Neuronal stem cell (in vitro differentiated cells): ENCODE results near the gene FHIT.

ENCODE experiments used
- DNase-seq: peaks from one replicate; pipeline ENCODE4 v3.0.0-alpha.2; 2013; ENCODE audit warnings: low spot score
- H2AFZ ChIP-seq: one replicate; pipeline ENCODE4 v1.6.1; 2013; ENCODE audit warnings: mild to moderate bottlenecking, low read length, inconsistent platforms
- H2AK5ac ChIP-seq: 2 replicates; pipeline ENCODE4 v1.6.1; 2013; ENCODE audit warnings: low read depth, mild to moderate bottlenecking, inconsistent platforms, low read length, moderate library complexity, mixed read lengths
- H2BK120ac ChIP-seq: 2 replicates; pipeline ENCODE4 v1.6.1; 2013; ENCODE audit warnings: low read depth, mild to moderate bottlenecking, inconsistent platforms, low read length, moderate library complexity, mixed read lengths
- H2BK12ac ChIP-seq: one replicate; pipeline ENCODE4 v1.6.1; 2013; ENCODE audit warnings: low read length, inconsistent platforms
- H2BK15ac ChIP-seq: 2 replicates; pipeline ENCODE4 v1.6.1; 2013; ENCODE audit warnings: mild to moderate bottlenecking, low read length, inconsistent platforms, mixed read lengths
- H2BK5ac ChIP-seq: one replicate; pipeline ENCODE4 v1.6.1; 2013; ENCODE audit warnings: inconsistent platforms, mild to moderate bottlenecking, low read length, moderate library complexity
- H3K14ac ChIP-seq: one replicate; pipeline ENCODE4 v1.6.1; 2013; ENCODE audit warnings: low read length, inconsistent platforms
- H3K18ac ChIP-seq: 2 replicates; pipeline ENCODE4 v1.6.1; 2013; ENCODE audit warnings: low read length, inconsistent platforms
- H3K23ac ChIP-seq: 2 replicates; pipeline ENCODE4 v1.6.1; 2013; ENCODE audit warnings: low read depth, mild to moderate bottlenecking, mixed read lengths, low read length, inconsistent platforms; ENCODE audit not compliant: poor library complexity
- H3K27ac ChIP-seq: replicated peaks from 3 replicates; pipeline ENCODE4 v1.5.1; 2013; ENCODE audit warnings: low read length, inconsistent platforms
- H3K27me3 ChIP-seq, 3 experiments: 2 replicates each; pipeline ENCODE4 v1.6.1; 2013; ENCODE audit warnings: low read length in 3 of 3, mild to moderate bottlenecking in 2 of 3, inconsistent platforms in 1 of 3, low read depth in 1 of 3, mixed read lengths in 1 of 3, moderate library complexity in 1 of 3; ENCODE audit not compliant: control insufficient read depth in 3 of 3, insufficient read depth in 3 of 3
- H3K36me3 ChIP-seq, 2 donors: replicated peaks in 1 of 2; 2 replicates each; pipeline ENCODE4 v1.6.1; 2013; ENCODE audit warnings: low read length in 2 of 2; ENCODE audit not compliant: control insufficient read depth in 2 of 2, insufficient read depth in 2 of 2
- H3K4ac ChIP-seq: 2 replicates; pipeline ENCODE4 v1.6.1; 2013; ENCODE audit warnings: inconsistent platforms, mild to moderate bottlenecking, low read length, moderate library complexity
- H3K4me1 ChIP-seq, 2 donors: 1 replicate in 1 of 2; 2 replicates in 1 of 2; pipeline ENCODE4 v1.6.1; 2013; ENCODE audit warnings: low read length in 2 of 2, low read depth in 1 of 2; ENCODE audit not compliant: control insufficient read depth in 2 of 2, insufficient read depth in 1 of 2
- H3K4me2 ChIP-seq: one replicate; pipeline ENCODE4 v1.6.1; 2013; ENCODE audit warnings: mild to moderate bottlenecking, low read length, inconsistent platforms; ENCODE audit not compliant: insufficient read depth, poor library complexity, severe bottlenecking
- H3K4me3 ChIP-seq, 2 donors: 2 replicates each; pipeline ENCODE4 v1.5.1; 2013; ENCODE audit warnings: low read length in 2 of 2, mild to moderate bottlenecking in 2 of 2, inconsistent platforms in 1 of 2, moderate library complexity in 1 of 2
- H3K79me1 ChIP-seq: one replicate; pipeline ENCODE4 v1.6.1; 2013; ENCODE audit warnings: low read depth, mild to moderate bottlenecking, inconsistent platforms, low read length, moderate library complexity
- H3K9ac ChIP-seq: one replicate; pipeline ENCODE4 v1.6.1; 2013; ENCODE audit warnings: mild to moderate bottlenecking, low read depth, low read length, inconsistent platforms; ENCODE audit not compliant: poor library complexity
- H3K9me3 ChIP-seq, 2 donors: replicated peaks in 1 of 2; 2 replicates each; pipeline versions ENCODE3 to v1.6.1; 2013; ENCODE audit warnings: low read length in 2 of 2, mild to moderate bottlenecking in 2 of 2, inconsistent platforms in 1 of 2, low read depth in 1 of 2, mixed read lengths in 1 of 2, moderate library complexity in 1 of 2; ENCODE audit not compliant: control insufficient read depth in 2 of 2, insufficient read depth in 1 of 2
- H4K8ac ChIP-seq: one replicate; pipeline ENCODE4 v1.6.1; 2013; ENCODE audit warnings: low read depth, mild to moderate bottlenecking, inconsistent platforms, low read length, moderate library complexity
- H4K91ac ChIP-seq: one replicate; pipeline ENCODE4 v1.6.1; 2013; ENCODE audit warnings: low read length, low read depth, mild to moderate bottlenecking, inconsistent platforms; ENCODE audit not compliant: poor library complexity
- WGBS, 2 donors: extraction: QIAGEN DNeasy Blood & Tissue Kit; methylation state at CpG; one replicate each; pipeline ENCODE4 v1.1.7; 2013; ENCODE audit warnings: missing lambda C conversion rate in 2 of 2, mixed read lengths in 1 of 2; ENCODE audit not compliant: insufficient read length in 2 of 2, insufficient replicate concordance in 1 of 2; ENCODE audit errors: extremely low coverage in 2 of 2; 5-methylcytosine and 5-hydroxymethylcytosine counted together

FHIT gene

DNA sequence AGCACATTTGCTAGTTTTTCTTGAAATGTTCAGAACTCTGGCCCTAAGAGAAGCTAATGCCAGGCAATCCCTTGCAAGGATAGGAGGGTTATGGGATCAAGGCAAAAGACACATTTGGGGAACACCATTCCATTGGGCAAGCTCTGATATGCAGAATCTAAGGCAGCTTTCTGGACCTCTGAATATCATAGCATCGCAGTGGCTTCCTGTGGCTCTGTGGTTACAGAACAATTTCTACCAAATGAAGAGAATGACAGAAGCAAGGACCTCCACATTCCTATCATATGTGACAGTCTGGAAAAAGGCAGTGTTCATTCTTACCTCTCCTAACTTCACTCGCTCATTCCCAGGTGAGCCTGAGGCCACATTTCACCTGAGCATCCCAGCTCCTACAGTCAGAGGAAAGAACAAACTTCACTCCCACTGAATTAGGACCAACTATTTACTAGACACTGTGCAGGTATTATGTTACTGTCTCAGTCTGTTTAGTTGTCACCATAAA is 1365.3 kb downstream of the FHIT start:
- H3K18ac ChIP-seq: no peak overlapping the region
- H3K9ac ChIP-seq: no peak overlapping the region
- no peak overlapping the region for H2BK15ac ChIP-seq
- H2BK5ac ChIP-seq: no peak overlapping the region
- no peak overlapping the region for H2AK5ac ChIP-seq
- H4K8ac ChIP-seq: no peak overlapping the region
- no peaks in the 10 kb centered on the region for H3K4me1 ChIP-seq
- H3K23ac ChIP-seq: no peak overlapping the region
- no peaks in the 10 kb centered on the region for H3K36me3 ChIP-seq
- H3K4ac ChIP-seq: no peak overlapping the region
- no peak for DNase-seq
- no peak overlapping the region for H2AFZ ChIP-seq
- H2BK120ac ChIP-seq: no peak overlapping the region
- H2BK12ac ChIP-seq: no peak overlapping the region
- peaks cover 0 to 3% (median 0%) of the 10 kb centered on the region in 3 experiments for H3K27me3 ChIP-seq
- no peak overlapping the region for H3K4me3 ChIP-seq
- no peaks in the 10 kb centered on the region for H3K9me3 ChIP-seq
- no peaks in the 10 kb centered on the region for H3K79me1 ChIP-seq
- H3K27ac ChIP-seq: no peak overlapping the region
- WGBS, 2 donors: no CpG with 5 or more reads among the region's 2 CpGs
- no peak overlapping the region for H4K91ac ChIP-seq
- H3K4me2 ChIP-seq: no peak overlapping the region
- no peak overlapping the region for H3K14ac ChIP-seq

- no peak overlapping the region for H2BK15ac ChIP-seq
- H2AK5ac ChIP-seq: no peak overlapping the region
- no peak overlapping the region for H2AFZ ChIP-seq
- H3K27me3 ChIP-seq: peaks cover 0 to 3% (median 0%) of the 10 kb centered on the region in 3 experiments
- no peak overlapping the region for H4K8ac ChIP-seq
- H3K36me3 ChIP-seq: no peaks in the 10 kb centered on the region
- no peak overlapping the region for H4K91ac ChIP-seq
- H3K79me1 ChIP-seq: no peaks in the 10 kb centered on the region
- no peak overlapping the region for H3K4me2 ChIP-seq
- H3K18ac ChIP-seq: no peak overlapping the region
- H3K4ac ChIP-seq: no peak overlapping the region
- no peak overlapping the region for H3K4me3 ChIP-seq
- H2BK120ac ChIP-seq: no peak overlapping the region
- no peak overlapping the region for H3K14ac ChIP-seq
- no peaks in the 10 kb centered on the region for H3K9me3 ChIP-seq
- no peak for DNase-seq
- no CpG with 5 or more reads among the region's 4 CpGs for WGBS, 2 donors
- H3K23ac ChIP-seq: no peak overlapping the region
- no peak overlapping the region for H3K9ac ChIP-seq
- H2BK5ac ChIP-seq: no peak overlapping the region
- H3K4me1 ChIP-seq: no peaks in the 10 kb centered on the region
- H3K27ac ChIP-seq: no peak overlapping the region
- H2BK12ac ChIP-seq: no peak overlapping the region
These were observed 1366.2 kb downstream of the FHIT start for GRCh38 chr3:59885101-59885500.

GRCh38 chr3:59884409-59884808 is 1366.8 kb downstream of the FHIT start:
- no peak overlapping the region for H3K14ac ChIP-seq
- no peaks in the 10 kb centered on the region for H3K4me1 ChIP-seq
- peaks cover 0 to 3% (median 0%) of the 10 kb centered on the region in 3 experiments for H3K27me3 ChIP-seq
- no peak overlapping the region for H4K91ac ChIP-seq
- no peak overlapping the region for H3K4ac ChIP-seq
- H2BK120ac ChIP-seq: no peak overlapping the region
- H2BK15ac ChIP-seq: no peak overlapping the region
- no peaks in the 10 kb centered on the region for H3K9me3 ChIP-seq
- no peak overlapping the region for H2AFZ ChIP-seq
- H3K4me3 ChIP-seq: no peak overlapping the region
- H2AK5ac ChIP-seq: no peak overlapping the region
- no peak for DNase-seq
- no peaks in the 10 kb centered on the region for H3K79me1 ChIP-seq
- no peak overlapping the region for H2BK5ac ChIP-seq
- H4K8ac ChIP-seq: no peak overlapping the region
- no peak overlapping the region for H3K9ac ChIP-seq
- H2BK12ac ChIP-seq: no peak overlapping the region
- H3K4me2 ChIP-seq: no peak overlapping the region
- no CpG with 5 or more reads among the region's 2 CpGs for WGBS, 2 donors
- no peak overlapping the region for H3K23ac ChIP-seq
- H3K27ac ChIP-seq: no peak overlapping the region
- no peak overlapping the region for H3K18ac ChIP-seq
- no peaks in the 10 kb centered on the region for H3K36me3 ChIP-seq

DNA sequence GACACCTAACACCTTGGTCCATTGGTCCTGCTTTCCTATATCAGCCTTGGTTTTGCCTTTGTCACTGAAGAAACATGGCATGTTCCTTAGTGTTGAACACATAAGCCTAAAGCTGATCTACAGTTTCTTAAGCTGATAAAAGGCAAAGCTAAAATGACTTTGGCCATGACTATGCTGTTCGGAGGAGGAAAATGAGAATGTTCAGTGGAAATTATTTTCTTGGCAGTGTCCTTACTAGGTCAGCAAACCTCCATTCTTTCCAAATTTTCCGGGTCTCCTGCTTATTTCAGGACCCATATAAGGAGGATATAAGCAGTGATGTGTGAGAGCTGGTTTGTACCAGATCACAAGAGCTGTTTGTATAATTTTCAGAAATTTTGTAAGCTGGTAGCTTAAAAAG is 1368.5 kb downstream of the FHIT start:
- H3K23ac ChIP-seq: no peak overlapping the region
- H4K91ac ChIP-seq: no peak overlapping the region
- H2BK120ac ChIP-seq: no peak overlapping the region
- no peak overlapping the region for H3K9ac ChIP-seq
- WGBS, 2 donors: no CpG with 5 or more reads among the region's 2 CpGs
- no peak overlapping the region for H3K4me3 ChIP-seq
- no peaks in the 10 kb centered on the region for H3K4me1 ChIP-seq
- no peak overlapping the region for H2BK12ac ChIP-seq
- H3K79me1 ChIP-seq: no peaks in the 10 kb centered on the region
- no peaks in the 10 kb centered on the region for H3K36me3 ChIP-seq
- H2AK5ac ChIP-seq: no peak overlapping the region
- no peak overlapping the region for H3K14ac ChIP-seq
- H2AFZ ChIP-seq: no peak overlapping the region
- H4K8ac ChIP-seq: no peak overlapping the region
- no peak overlapping the region for H3K4me2 ChIP-seq
- H2BK15ac ChIP-seq: no peak overlapping the region
- no peaks in the 10 kb centered on the region for H3K9me3 ChIP-seq
- H3K18ac ChIP-seq: no peak overlapping the region
- no peak for DNase-seq
- no peak overlapping the region for H2BK5ac ChIP-seq
- H3K27me3 ChIP-seq: peaks cover 0 to 3% (median 0%) of the 10 kb centered on the region in 3 experiments
- H3K4ac ChIP-seq: no peak overlapping the region
- H3K27ac ChIP-seq: no peak overlapping the region
